Activated CD4-positive, alpha-beta memory T cell treated with anti-CD3 and anti-CD28 coated beads for 36 hours (primary cell): ENCODE data around the gene IFT20. TPM values are rescaled to one million over a fixed set of nuclear protein-coding genes. Genes with fewer than 3 reads are reported as not detected.

Source experiments
- CTCF ChIA-PET: fragments of 350-600 bp; sonication (Branson Sonifier 250); formaldehyde crosslinking; loops from one replicate; lab custom pipeline; 2021; ENCODE audit warnings: antibody characterized with exemption, inconsistent platforms; lab: Charles Lee
- POLR2A ChIA-PET: fragments of 350-600 bp; sonication (Branson Sonifier 250); formaldehyde crosslinking; loops from one replicate; lab custom pipeline; 2021; ENCODE audit warnings: antibody characterized with exemption; lab: Charles Lee
- DNase-seq: peaks from one replicate; pipeline ENCODE4 v3.0.0-alpha.2; 2020
- H3K27ac Mint-ChIP-seq: one replicate; pipeline ENCODE4 v1.8.0; 2021; ENCODE audit warnings: mixed read lengths
- H3K27me3 Mint-ChIP-seq: one replicate; pipeline ENCODE4 v1.8.0; 2021; ENCODE audit warnings: mixed read lengths
- H3K36me3 Mint-ChIP-seq: one replicate; pipeline ENCODE4 v1.8.0; 2021; ENCODE audit warnings: mixed read lengths
- H3K4me1 Mint-ChIP-seq: one replicate; pipeline ENCODE4 v1.8.0; 2021; ENCODE audit warnings: low read depth, mixed read lengths
- H3K4me3 Mint-ChIP-seq: one replicate; pipeline ENCODE4 v1.8.0; 2021; ENCODE audit warnings: mild to moderate bottlenecking, mixed read lengths
- H3K9me3 Mint-ChIP-seq: one replicate; pipeline ENCODE4 v1.8.0; 2021; ENCODE audit warnings: mixed read lengths
- intact Hi-C: fragments of 100-400 bp; cut with micrococcal nuclease; formaldehyde crosslinking; loops from one replicate; pipeline ENCODE4 v1.15.1; 2023
- total RNA-seq, 2 experiments: library from RNA; stranded (reverse); gene quantifications; one replicate each; pipeline ENCODE4 v1.2.3, GENCODE V29; 2021

Gene IFT20
- total RNA-seq, 2 experiments from 2014 or later: 20.3 to 20.6 TPM

GRCh38 chr17:28333083-28333746, 2.1 kb downstream of the IFT20 start:
- no peak overlapping the region for H3K27ac Mint-ChIP-seq

DNA sequence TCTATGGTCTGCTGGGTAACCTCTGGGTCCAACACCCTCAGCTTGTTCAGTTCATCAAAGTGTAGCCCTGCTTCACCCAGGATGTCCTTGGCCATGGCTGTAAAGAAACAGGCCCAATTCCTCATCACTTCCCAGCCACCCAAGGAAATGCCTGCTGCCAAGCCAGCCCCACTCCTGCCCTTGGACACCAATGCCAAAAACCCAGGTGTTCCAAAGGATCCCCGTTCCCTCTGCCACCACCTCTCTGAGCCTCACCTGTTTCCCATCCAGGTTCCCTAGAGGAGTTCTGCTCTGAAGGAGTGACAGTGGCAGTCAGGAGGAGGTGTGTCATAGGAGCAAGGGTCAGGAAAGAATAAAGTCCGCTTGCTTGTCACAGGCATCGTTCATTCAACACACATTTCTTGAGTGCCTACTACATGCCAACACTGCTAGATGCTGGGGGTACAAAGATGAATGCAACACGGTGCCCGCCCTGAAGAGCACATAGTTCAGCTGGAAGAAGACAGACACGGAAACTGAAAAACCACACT, 3.3 kb downstream of the IFT20 start:
- H3K9me3 Mint-ChIP-seq: no peaks in the 10 kb centered on the region
- no peaks in the 10 kb centered on the region for H3K27me3 Mint-ChIP-seq
- intact Hi-C loops: no loop called here
- no peak overlapping the region for H3K27ac Mint-ChIP-seq
- CTCF ChIA-PET: no interaction called here
- POLR2A ChIA-PET: no interaction called here
- H3K4me3 Mint-ChIP-seq: no peak overlapping the region
- no peak for DNase-seq
- H3K36me3 Mint-ChIP-seq: peaks cover 16% of the 10 kb centered on the region
- H3K4me1 Mint-ChIP-seq: peaks cover 42% of the 10 kb centered on the region

More at GRCh38 chr17:28333083-28333746, 2.1 kb downstream of the IFT20 start:
- ChIA-PET CTCF (interaction anchor here (3.9 kb wide), 1 partner anchor 13 kb away, joined by 13 read pairs; no protein-coding TSS in a partner anchor), POLR2A (interaction anchor here (0.6 to 0.7 kb wide), 2 partner anchors 14 to 65 kb away, joined by 3 read pairs; partner anchors contain the start of gene TMEM97)
- H3K9me3 Mint-ChIP-seq: no peaks in the 10 kb centered on the region
- H3K4me3 Mint-ChIP-seq: no peak overlapping the region
- intact Hi-C loops: no loop called here
- peaks cover 38% of the 10 kb centered on the region for H3K4me1 Mint-ChIP-seq
- peaks cover 5% of the 10 kb centered on the region for H3K36me3 Mint-ChIP-seq
- no peaks in the 10 kb centered on the region for H3K27me3 Mint-ChIP-seq
- DNase-seq: no peak

- H3K36me3 Mint-ChIP-seq: peaks cover 27% of the 10 kb centered on the region
- intact Hi-C loops: no loop called here
- no peaks in the 10 kb centered on the region for H3K9me3 Mint-ChIP-seq
- DNase-seq: no peak
- no peak overlapping the region for H3K4me3 Mint-ChIP-seq
- CTCF ChIA-PET: interaction anchor here (1.3 kb wide), 1 partner anchor 79 kb away, joined by 3 read pairs; no protein-coding TSS in a partner anchor
- POLR2A ChIA-PET: interaction anchor here (1.0 kb wide), 1 partner anchor 11 kb away, joined by 3 read pairs; no protein-coding TSS in a partner anchor
- H3K27ac Mint-ChIP-seq: no peak overlapping the region
- peaks cover 41% of the 10 kb centered on the region for H3K4me1 Mint-ChIP-seq
- H3K27me3 Mint-ChIP-seq: no peaks in the 10 kb centered on the region
Observed at GRCh38 chr17:28330671-28331070, 4.6 kb downstream of the IFT20 start.

DNA sequence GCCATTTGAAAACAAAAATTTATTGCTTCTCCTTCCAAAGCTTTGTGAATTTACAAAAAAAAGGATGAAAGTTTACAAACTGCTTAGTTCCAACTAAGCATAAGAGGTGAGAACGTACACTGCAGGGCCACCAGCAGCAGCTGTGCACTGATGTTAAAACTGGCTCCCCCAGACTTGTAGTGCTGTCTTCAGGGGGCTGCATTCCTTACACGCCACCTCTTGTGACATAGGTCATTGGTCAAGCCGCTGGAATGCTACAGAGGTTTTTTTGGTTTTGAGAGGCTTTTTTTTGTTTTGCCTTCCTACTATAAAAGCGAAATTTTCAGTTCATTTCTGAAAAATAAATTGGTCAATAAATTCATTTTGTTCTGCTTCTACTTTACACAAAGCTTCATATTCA, 6.9 kb downstream of the IFT20 start:
- no peaks in the 10 kb centered on the region for H3K27me3 Mint-ChIP-seq
- ChIA-PET POLR2A (no interaction called here), CTCF (no interaction called here)
- H3K4me1 Mint-ChIP-seq: peaks cover 29% of the 10 kb centered on the region
- H3K36me3 Mint-ChIP-seq: peaks cover 28% of the 10 kb centered on the region
- no peaks in the 10 kb centered on the region for H3K9me3 Mint-ChIP-seq
- intact Hi-C loops: no loop called here
- H3K27ac Mint-ChIP-seq: peak overlapping the region; percentile 9
- DNase-seq: no peak
- H3K4me3 Mint-ChIP-seq: no peak overlapping the region

DNA sequence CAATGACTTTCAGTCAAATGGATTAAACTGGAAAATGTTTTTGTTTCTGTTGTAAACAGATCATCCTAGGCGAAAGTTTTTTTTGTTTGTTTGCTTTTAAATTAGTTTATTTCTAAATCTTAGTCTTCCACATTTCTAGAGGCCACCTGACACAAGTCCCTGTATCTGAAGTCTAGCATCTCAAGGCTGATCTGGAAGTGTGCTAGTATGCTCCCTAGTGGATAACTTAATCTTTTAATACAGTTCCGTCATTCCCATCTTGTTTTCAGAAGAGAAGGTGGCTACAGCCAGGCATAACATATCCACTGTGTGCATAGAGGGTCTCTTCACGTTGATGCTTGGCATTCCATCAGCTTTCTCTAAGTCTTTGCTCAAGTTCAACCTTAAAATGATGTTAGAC, 7.6 kb downstream of the IFT20 start:
- ChIA-PET CTCF (no interaction called here), POLR2A (no interaction called here)
- H3K27me3 Mint-ChIP-seq: no peaks in the 10 kb centered on the region
- no peak overlapping the region for H3K4me3 Mint-ChIP-seq
- peaks cover 29% of the 10 kb centered on the region for H3K4me1 Mint-ChIP-seq
- intact Hi-C loops: loop anchor here (1.0 kb wide), 1 partner anchor 8 kb away; the partner anchor contains the start of genes IFT20 and TNFAIP1
- peaks cover 28% of the 10 kb centered on the region for H3K36me3 Mint-ChIP-seq
- H3K9me3 Mint-ChIP-seq: no peaks in the 10 kb centered on the region
- H3K27ac Mint-ChIP-seq: no peak overlapping the region
- DNase-seq: no peak

GRCh38 chr17:28327031-28327607, 8.2 kb downstream of the IFT20 start:
- Mint-ChIP-seq H3K27me3 (no peaks in the 10 kb centered on the region), H3K9me3 (no peaks in the 10 kb centered on the region), H3K27ac (peak overlapping the region; percentile 60), H3K4me3 (no peak overlapping the region), H3K36me3 (peaks cover 28% of the 10 kb centered on the region), H3K4me1 (peaks cover 27% of the 10 kb centered on the region)
- ChIA-PET POLR2A (no interaction called here), CTCF (no interaction called here)
- intact Hi-C loops: loop anchor here (1.0 kb wide), 1 partner anchor 8 kb away; the partner anchor contains the start of genes IFT20 and TNFAIP1
- DNase-seq: peak; percentile 58

DNA sequence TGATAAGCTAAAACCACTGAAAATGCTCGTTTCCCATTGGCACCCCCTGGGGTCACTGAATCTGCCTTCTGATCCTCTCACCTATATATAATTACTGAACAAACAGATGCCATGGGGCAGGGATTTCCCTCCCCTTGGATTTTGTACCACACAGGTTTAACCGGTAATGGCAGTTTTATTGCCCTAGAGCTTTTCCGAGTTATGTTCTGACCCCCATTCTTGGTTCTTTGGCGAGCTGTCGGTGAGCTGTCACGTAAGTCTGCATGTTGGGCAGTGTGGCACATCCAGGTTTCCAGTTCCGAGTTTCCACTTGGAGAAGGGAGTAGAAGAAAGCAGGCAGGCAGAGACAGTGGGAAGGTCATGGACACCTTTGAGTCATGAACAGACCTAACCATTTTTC, 9.2 kb downstream of the IFT20 start:
- intact Hi-C loops: no loop called here
- Mint-ChIP-seq H3K27me3 (no peaks in the 10 kb centered on the region), H3K27ac (no peak overlapping the region), H3K4me1 (peaks cover 28% of the 10 kb centered on the region), H3K36me3 (peaks cover 30% of the 10 kb centered on the region), H3K9me3 (no peaks in the 10 kb centered on the region), H3K4me3 (no peak overlapping the region)
- DNase-seq: no peak
- ChIA-PET POLR2A (interaction anchor here (1.4 kb wide), 1 partner anchor 9 kb away, joined by 4 read pairs; the partner anchor contains the start of genes IFT20 and TNFAIP1), CTCF (interaction anchor here (1.0 to 1.6 kb wide), 2 partner anchors 10 to 93 kb away, joined by 3 read pairs; partner anchors contain the start of genes IFT20 and TNFAIP1)

DNA sequence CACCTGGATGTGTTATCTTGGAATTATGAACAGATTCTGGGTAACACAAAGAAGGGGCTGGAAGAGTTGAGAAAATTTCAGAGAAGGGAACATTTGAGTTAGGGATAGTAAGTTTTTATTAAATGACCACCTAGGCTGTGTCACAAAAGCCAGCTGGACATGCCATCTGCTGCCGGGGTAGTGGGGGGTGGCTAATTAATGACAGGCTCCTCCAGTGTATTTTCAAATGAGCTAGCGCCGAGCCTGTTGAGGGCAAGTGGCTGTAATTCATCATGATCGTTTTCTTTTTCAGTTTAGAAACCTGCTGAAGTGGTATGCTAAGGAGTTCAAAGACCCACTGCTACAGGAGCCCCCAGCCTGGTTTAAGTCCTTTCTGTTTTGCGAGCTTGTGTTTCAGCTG, 10.1 kb downstream of the IFT20 start:
- Mint-ChIP-seq H3K4me3 (no peak overlapping the region), H3K27ac (no peak overlapping the region), H3K9me3 (no peaks in the 10 kb centered on the region), H3K27me3 (no peaks in the 10 kb centered on the region), H3K4me1 (peaks cover 35% of the 10 kb centered on the region), H3K36me3 (peaks cover 34% of the 10 kb centered on the region)
- DNase-seq: no peak
- ChIA-PET CTCF (interaction anchor here (1.6 kb wide), 1 partner anchor 92 kb away, joined by 3 read pairs; no protein-coding TSS in a partner anchor), POLR2A (interaction anchor here (1.4 kb wide), 1 partner anchor 10 kb away, joined by 4 read pairs; the partner anchor contains the start of genes IFT20 and TNFAIP1)
- intact Hi-C loops: no loop called here

DNA sequence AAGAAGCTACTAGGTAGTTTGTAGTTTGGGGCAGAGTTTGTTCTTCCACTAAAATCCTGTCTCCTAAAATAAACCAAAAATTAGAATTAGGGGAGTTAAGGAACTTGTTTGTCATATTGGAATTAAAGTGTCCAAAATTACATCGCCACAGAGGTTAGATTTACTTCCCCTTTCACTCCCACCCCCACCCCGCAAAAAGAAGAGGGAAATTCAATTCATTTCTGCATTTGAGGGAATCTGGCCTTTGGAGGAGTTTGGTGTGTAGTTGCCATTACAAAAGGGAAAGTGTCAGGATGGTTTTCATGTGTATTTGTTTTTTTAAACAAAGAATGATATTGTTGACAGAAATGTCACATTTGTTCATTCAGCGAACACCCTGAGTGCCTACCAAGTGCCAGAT, 10.5 kb downstream of the IFT20 start:
- POLR2A ChIA-PET: no interaction called here
- H3K4me3 Mint-ChIP-seq: no peak overlapping the region
- H3K36me3 Mint-ChIP-seq: peaks cover 37% of the 10 kb centered on the region
- H3K4me1 Mint-ChIP-seq: peaks cover 39% of the 10 kb centered on the region
- H3K27ac Mint-ChIP-seq: no peak overlapping the region
- H3K27me3 Mint-ChIP-seq: no peaks in the 10 kb centered on the region
- intact Hi-C loops: no loop called here
- H3K9me3 Mint-ChIP-seq: no peaks in the 10 kb centered on the region
- CTCF ChIA-PET: interaction anchor here (1.6 kb wide), 1 partner anchor 91 kb away, joined by 3 read pairs; no protein-coding TSS in a partner anchor
- DNase-seq: no peak

DNA sequence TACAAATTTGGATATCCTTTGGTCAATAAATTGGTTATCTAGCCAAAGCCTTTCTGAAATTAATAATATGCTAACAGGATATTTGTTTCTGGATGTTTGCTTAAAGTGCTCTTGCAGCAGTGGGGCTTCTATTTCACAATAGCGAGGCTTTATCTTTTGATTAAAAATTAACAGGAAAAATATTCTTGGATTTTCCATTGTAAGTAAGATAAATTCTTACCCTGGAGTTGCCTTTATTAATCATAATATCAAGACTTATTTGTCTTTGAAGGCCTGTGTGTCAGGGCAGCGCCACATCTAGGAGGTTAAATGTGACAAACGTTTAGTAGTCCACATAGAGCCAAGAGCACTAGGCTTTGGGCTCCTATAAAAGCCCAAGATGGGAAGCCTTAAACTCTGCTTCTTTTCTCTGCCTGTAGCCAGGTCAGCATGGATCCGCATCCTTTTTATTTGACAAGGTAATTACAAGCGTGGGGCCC, 11.0 kb downstream of the IFT20 start:
- Mint-ChIP-seq H3K36me3 (peaks cover 37% of the 10 kb centered on the region), H3K4me1 (peaks cover 39% of the 10 kb centered on the region), H3K9me3 (no peaks in the 10 kb centered on the region), H3K4me3 (no peak overlapping the region), H3K27ac (no peak overlapping the region), H3K27me3 (no peaks in the 10 kb centered on the region)
- DNase-seq: no peak
- POLR2A ChIA-PET: no interaction called here
- CTCF ChIA-PET: interaction anchor here (1.6 kb wide), 1 partner anchor 91 kb away, joined by 3 read pairs; no protein-coding TSS in a partner anchor
- intact Hi-C loops: no loop called here

DNA sequence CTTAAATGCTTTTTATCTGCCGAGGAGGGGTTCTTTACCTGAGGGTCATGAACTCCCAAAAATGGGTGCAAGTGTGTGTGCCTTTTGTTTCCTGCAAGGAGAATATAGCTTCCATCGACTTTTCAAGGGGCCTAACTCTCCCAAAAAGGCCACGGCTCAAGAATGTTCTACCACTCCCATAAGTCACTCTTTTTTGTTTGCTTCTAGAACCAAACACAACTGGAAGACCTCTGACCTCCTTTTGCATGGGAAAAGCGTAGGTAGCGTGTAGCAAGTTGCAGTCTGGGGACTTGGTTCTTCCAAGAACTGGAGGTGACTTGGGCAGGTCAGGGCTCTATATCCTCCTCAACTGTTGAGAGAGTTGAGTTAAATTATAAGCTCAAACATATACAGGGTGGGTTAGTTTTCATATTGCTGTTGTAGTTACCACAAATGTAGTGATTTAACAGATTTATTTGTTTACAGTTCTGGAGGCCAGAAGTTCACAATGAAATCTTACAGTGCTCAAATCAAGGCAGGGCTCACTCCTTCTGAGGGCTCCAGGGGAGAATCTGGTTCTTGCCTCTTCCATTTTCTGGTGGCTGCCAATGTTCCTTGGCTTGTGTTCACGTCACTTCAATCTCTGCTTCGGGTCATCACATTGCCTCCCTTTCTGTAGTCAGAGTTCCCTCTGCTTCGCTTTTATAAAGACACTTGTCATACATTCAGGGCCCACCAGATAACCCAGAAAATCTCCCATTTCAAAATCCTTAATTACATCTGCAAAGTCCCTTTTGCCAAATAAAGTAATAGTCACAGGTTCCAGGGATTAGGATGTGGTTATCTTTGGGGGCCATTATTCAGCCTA, 14.8 kb downstream of the IFT20 start:
- POLR2A ChIA-PET: interaction anchor here (1.0 to 4.0 kb wide), 4 partner anchors 10 to 37 kb away, joined by 3 to 21 read pairs (median 3); partner anchors contain the start of genes IFT20, POLDIP2 and TNFAIP1

More for the DNA sequence above, 14.8 kb downstream of the IFT20 start:
- Mint-ChIP-seq H3K27me3 (no peaks in the 10 kb centered on the region), H3K27ac (peak overlapping the region; percentile 6), H3K9me3 (no peaks in the 10 kb centered on the region), H3K4me1 (peaks cover 22% of the 10 kb centered on the region), H3K4me3 (peak overlapping the region; percentile 82), H3K36me3 (peaks cover 12% of the 10 kb centered on the region)
- intact Hi-C loops: no loop called here
- DNase-seq: no peak
- CTCF ChIA-PET: interaction anchor here (2.5 kb wide), 1 partner anchor 14 kb away, joined by 13 read pairs; the partner anchor contains the start of genes IFT20 and TNFAIP1
